ENCODE results near the gene HSD17B11.

GRCh38 chr4:87327136-87327535 is 63.9 kb downstream of the HSD17B11 start:
- TF ChIP-seq MYC (IDR thresholded peaks at IDR 0.05; ENCODE audit: low read depth, low read length) (no peak), POLR2A (IDR thresholded peaks at IDR 0.05; ENCODE audit: extremely low read depth, insufficient read length) (no peak), CTCF (IDR thresholded peaks at IDR 0.05; ENCODE audit: low read depth, low read length) (no peak), MAX (IDR thresholded peaks at IDR 0.05; ENCODE audit: low read depth, low read length) (no peak)
